KOPT-K1 (cell line): Measurements from ENCODE around the gene SLFN13.

ENCODE experiments used
- H3K27ac ChIP-seq: fragments of 200-600 bp; sonication (generic); 2 replicates; pipeline ENCODE4 v1.5.1; 2016; ENCODE audit warnings: antibody characterized with exemption, mild to moderate bottlenecking, low read depth, low read length; ENCODE audit not compliant: poor library complexity, severe bottlenecking
- H3K36me3 ChIP-seq: fragments of 200-600 bp; sonication (generic); 2 replicates; pipeline ENCODE4 v1.5.1; 2017; ENCODE audit warnings: antibody characterized with exemption, mild to moderate bottlenecking, low read length, moderate library complexity; ENCODE audit not compliant: insufficient read depth
- H3K9me3 ChIP-seq: fragments of 200-600 bp; sonication (generic); 2 replicates; pipeline ENCODE4 v1.5.1; 2017; ENCODE audit warnings: antibody characterized with exemption, low read length, mild to moderate bottlenecking; ENCODE audit not compliant: insufficient read depth, poor library complexity, severe bottlenecking

The SLFN13 gene, protein sequence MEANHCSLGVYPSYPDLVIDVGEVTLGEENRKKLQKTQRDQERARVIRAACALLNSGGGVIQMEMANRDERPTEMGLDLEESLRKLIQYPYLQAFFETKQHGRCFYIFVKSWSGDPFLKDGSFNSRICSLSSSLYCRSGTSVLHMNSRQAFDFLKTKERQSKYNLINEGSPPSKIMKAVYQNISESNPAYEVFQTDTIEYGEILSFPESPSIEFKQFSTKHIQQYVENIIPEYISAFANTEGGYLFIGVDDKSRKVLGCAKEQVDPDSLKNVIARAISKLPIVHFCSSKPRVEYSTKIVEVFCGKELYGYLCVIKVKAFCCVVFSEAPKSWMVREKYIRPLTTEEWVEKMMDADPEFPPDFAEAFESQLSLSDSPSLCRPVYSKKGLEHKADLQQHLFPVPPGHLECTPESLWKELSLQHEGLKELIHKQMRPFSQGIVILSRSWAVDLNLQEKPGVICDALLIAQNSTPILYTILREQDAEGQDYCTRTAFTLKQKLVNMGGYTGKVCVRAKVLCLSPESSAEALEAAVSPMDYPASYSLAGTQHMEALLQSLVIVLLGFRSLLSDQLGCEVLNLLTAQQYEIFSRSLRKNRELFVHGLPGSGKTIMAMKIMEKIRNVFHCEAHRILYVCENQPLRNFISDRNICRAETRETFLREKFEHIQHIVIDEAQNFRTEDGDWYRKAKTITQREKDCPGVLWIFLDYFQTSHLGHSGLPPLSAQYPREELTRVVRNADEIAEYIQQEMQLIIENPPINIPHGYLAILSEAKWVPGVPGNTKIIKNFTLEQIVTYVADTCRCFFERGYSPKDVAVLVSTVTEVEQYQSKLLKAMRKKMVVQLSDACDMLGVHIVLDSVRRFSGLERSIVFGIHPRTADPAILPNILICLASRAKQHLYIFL

GRCh38 chr17:35448214-35448898 lies at the start of gene SLFN13:
TSS of gene SLFN13 (minus strand) at chr17:35448766. CDS start at chr17:35445680, 3,086 bp downstream.
- Histone ChIP-seq H3K36me3 (no peaks in the 10 kb centered on the region), H3K27ac (peak within 1 kb of the TSS; percentile 57), H3K9me3 (no peaks in the 10 kb centered on the region)

- H3K36me3 ChIP-seq, result peaks cover 57% of the 10 kb centered on the region
- H3K9me3 ChIP-seq, result peaks cover 4% of the 10 kb centered on the region
- no peak overlapping the region for H3K27ac ChIP-seq
These were observed 48.1 kb upstream of the SLFN13 start for GRCh38 chr17:35496451-35497290.

DNA sequence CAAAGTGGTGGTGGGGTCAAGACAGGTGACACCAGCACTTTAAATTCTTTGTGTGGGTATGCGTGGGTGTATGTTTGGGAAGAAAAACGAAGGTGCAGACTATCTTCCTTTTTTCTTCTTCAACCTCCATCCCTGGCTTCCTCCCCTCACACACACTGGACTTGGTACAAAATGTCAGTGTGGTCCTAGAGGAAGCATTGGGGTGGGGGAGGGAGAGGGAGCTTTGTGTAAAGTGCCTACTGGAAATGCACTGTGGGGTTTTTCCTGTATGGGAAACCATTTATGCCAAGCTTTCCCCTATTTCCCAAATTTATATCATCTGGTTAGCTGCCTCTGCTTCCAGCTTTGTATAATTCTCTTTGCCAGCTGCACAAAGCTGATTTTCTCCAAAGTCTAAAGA lies 44.5 kb upstream of the SLFN13 start:
- H3K9me3 ChIP-seq, result no peaks in the 10 kb centered on the region
- H3K36me3 ChIP-seq, result peaks cover 62% of the 10 kb centered on the region
- H3K27ac ChIP-seq, result no peak overlapping the region

DNA sequence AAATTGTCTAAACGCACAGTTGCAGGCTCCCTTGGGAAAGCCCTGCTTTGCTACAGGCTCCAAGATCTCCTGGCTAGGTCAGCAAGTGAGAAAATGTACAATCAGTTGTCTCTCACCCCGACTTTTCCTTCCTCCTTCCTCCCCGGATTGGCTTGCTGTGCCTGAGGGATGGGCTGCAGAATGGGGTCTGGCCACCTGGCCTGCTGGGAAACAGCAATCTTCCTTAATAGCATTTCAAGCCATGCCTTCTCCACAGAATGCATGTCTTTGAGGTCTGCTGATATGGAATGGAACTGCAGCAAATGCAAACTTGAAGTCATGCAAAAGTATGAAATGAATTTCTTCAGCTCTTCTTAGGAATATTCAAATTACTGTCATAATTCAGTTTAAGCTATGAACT lies 42.9 kb upstream of the SLFN13 start:
- Histone ChIP-seq H3K9me3 (no peaks in the 10 kb centered on the region), H3K36me3 (peaks cover 50% of the 10 kb centered on the region), H3K27ac (no peak overlapping the region)

- Histone ChIP-seq H3K9me3 (peaks cover 6% of the 10 kb centered on the region), H3K36me3 (peaks cover 64% of the 10 kb centered on the region), H3K27ac (no peak overlapping the region)
These were observed 41.4 kb upstream of the SLFN13 start for GRCh38 chr17:35489944-35490343.

- H3K27ac ChIP-seq, result no peak overlapping the region
- H3K9me3 ChIP-seq, result peaks cover 15% of the 10 kb centered on the region
- peaks cover 72% of the 10 kb centered on the region for H3K36me3 ChIP-seq
These were observed 40.4 kb upstream of the SLFN13 start for GRCh38 chr17:35488991-35489390.

GRCh38 chr17:35486920-35487732 lies 38.6 kb upstream of the SLFN13 start:
- Histone ChIP-seq H3K36me3 (peaks cover 79% of the 10 kb centered on the region), H3K9me3 (peaks cover 30% of the 10 kb centered on the region), H3K27ac (peak overlapping the region; percentile 76)

DNA sequence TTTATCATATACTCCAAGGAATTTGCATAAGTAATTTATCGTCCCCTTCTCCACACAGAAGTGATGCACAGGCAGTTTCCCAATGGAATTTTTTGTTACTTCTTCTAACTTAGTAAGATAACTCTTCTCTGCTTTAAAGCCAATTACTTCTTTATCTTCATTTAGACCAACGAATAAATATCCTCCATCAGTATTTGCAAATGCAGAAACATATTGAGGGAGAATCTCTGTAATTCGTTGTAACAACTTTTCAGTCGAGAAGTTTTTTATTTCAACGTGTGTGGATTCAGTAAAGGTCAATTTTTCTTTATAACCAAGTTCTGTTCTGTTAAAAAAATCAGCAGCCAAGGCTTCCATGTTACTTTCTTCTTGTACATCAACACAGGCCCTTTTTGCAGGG lies 30.7 kb upstream of the SLFN13 start:
- Histone ChIP-seq H3K36me3 (peaks cover 73% of the 10 kb centered on the region), H3K27ac (no peak overlapping the region)

GRCh38 chr17:35477248-35477647 lies 28.7 kb upstream of the SLFN13 start:
- Histone ChIP-seq H3K27ac (no peak overlapping the region), H3K9me3 (peaks cover 21% of the 10 kb centered on the region), H3K36me3 (peaks cover 65% of the 10 kb centered on the region)

More for the DNA sequence above, 30.7 kb upstream of the SLFN13 start:
- H3K9me3 ChIP-seq, result peaks cover 31% of the 10 kb centered on the region

DNA sequence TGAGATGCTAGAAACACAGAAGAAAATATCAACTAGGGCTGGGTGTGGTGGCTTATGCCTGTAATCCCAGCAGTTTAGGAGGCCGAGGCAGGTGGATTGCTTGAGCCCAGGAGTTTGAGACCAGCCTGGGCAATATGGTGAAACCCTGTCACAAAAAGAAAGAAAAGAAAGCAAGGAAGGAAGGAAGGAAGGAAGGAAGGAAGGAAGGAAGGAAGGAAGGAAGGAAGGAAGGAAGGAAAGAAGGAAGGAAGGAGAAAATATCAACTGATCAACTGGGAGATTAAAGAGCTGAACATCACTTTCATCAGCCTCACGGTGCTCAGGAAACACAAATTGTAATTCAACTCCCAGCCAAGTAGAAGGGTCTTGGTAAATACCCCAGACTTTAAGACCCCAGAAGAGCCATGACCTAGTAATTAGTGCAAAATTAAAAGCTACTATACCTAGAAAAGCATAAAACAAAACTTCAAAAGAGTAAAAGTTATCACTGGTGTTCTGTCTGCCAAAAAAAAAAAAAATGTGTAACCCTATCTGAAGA lies 27.8 kb upstream of the SLFN13 start:
- H3K36me3 ChIP-seq, result peaks cover 64% of the 10 kb centered on the region
- H3K27ac ChIP-seq, result no peak overlapping the region
- H3K9me3 ChIP-seq, result peaks cover 21% of the 10 kb centered on the region

- Histone ChIP-seq H3K27ac (peak overlapping the region; percentile 52), H3K9me3 (no peaks in the 10 kb centered on the region), H3K36me3 (peaks cover 9% of the 10 kb centered on the region)
These were observed 19.9 kb upstream of the SLFN13 start for GRCh38 chr17:35468475-35468874.

DNA sequence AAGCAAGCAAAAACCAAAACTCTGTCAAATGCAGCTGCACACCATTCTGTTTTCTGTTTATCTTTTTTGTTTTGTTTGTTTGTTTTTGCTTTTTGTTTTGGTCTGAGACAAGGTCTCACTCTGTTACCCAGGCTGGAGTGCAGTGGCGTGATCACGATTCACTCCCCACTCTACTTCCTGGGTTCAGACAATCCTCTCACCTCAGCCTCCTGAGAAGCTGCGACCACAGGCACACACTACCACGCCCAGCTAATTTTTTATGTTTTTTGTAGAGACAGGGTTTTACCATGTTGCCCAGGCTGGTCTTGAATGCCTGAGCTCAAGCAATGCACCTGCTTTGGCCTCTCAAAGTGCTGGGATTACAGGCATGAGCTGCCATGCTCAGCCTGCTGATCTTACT lies 19.3 kb upstream of the SLFN13 start:
- H3K9me3 ChIP-seq, result no peaks in the 10 kb centered on the region
- peak overlapping the region; percentile 52 for H3K27ac ChIP-seq
- H3K36me3 ChIP-seq, result 0 out of 2 replicates have a peak, but pooled peaks cover 5% of the 10 kb centered on the region

DNA sequence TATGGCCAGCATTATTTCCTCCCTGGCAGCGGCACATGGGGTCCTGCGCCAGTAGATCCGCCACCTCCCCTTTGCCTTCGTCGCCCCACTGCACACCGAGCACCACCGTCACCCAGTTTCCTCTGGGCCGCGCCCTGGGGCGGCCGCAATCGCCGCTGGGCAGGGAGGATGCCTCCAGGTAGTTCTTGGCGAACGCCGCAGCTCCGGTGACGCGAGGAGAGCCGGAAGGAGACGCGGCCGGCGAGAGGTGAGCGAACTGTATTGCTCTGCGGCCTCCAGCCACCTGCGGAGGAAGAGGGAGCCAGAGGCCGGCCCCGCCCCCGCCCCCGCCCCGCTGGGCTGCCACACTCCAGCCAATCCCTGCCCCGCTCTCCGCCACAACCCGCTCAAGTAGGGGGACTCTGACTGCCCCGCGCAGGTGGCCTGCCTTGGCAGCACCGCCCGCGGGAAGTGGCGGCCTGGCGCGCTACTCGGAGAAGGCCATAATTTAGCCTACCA lies 11.8 kb upstream of the SLFN13 start:
- Histone ChIP-seq H3K27ac (no peak overlapping the region), H3K9me3 (no peaks in the 10 kb centered on the region), H3K36me3 (peaks cover 10% of the 10 kb centered on the region; the same call in 1 of the 2 replicates)
